Measurements from ENCODE around the gene GJD4.

GJD4 gene

GRCh38 chr10:35577926-35578617 is 27.1 kb upstream of the GJD4 start:
- intact Hi-C loops (cut with DNase I) = no loop called here
- no peak for DNase-seq

GRCh38 chr10:35578618-35578956 is 26.6 kb upstream of the GJD4 start:
- DNase-seq = no peak
- intact Hi-C loops (cut with DNase I) = no loop called here

GRCh38 chr10:35579116-35579515 is 26.0 kb upstream of the GJD4 start:
- DNase-seq = no peak
- intact Hi-C loops (cut with DNase I) = no loop called here

- intact Hi-C loops (cut with DNase I) = no loop called here
Measured at GRCh38 chr10:35579726-35580422, 25.3 kb upstream of the GJD4 start.

GRCh38 chr10:35580423-35580770 is 24.7 kb upstream of the GJD4 start:
- DNase-seq = no peak
- intact Hi-C loops (cut with DNase I) = no loop called here

More at GRCh38 chr10:35579726-35580422, 25.3 kb upstream of the GJD4 start:
- no peak for DNase-seq

GRCh38 chr10:35581655-35582054 is 23.5 kb upstream of the GJD4 start:
- no peak for DNase-seq
- intact Hi-C loops (cut with DNase I) = no loop called here

GRCh38 chr10:35584946-35585345 is 20.2 kb upstream of the GJD4 start:
- peak in 1 of 10 donors; percentile 66 for DNase-seq
- intact Hi-C loops (cut with DNase I) = no loop called here

- intact Hi-C loops (cut with DNase I) = no loop called here
- DNase-seq = peak in 1 of 10 donors; percentile 67
Measured at GRCh38 chr10:35585356-35585755, 19.8 kb upstream of the GJD4 start.

- DNase-seq = peak in 1 of 10 donors; percentile 41
- intact Hi-C loops (cut with DNase I) = no loop called here
Measured at GRCh38 chr10:35585903-35586535, 19.1 kb upstream of the GJD4 start.

GRCh38 chr10:35588836-35589235 is 16.3 kb upstream of the GJD4 start:
- intact Hi-C loops (cut with DNase I) = no loop called here
- no peak for DNase-seq

GRCh38 chr10:35592441-35592840 is 12.7 kb upstream of the GJD4 start:
- no peak for DNase-seq
- intact Hi-C loops (cut with DNase I) = no loop called here

GRCh38 chr10:35594115-35595079 is 10.7 kb upstream of the GJD4 start:
- DNase-seq = peak in 1 of 10 donors; percentile 64
- intact Hi-C loops (cut with DNase I) = no loop called here

GRCh38 chr10:35595106-35595505 is 10.0 kb upstream of the GJD4 start:
- DNase-seq = no peak
- intact Hi-C loops (cut with DNase I) = no loop called here

- intact Hi-C loops (cut with DNase I) = no loop called here
- DNase-seq = no peak
Measured at GRCh38 chr10:35598379-35598778, 6.8 kb upstream of the GJD4 start.

GRCh38 chr10:35600193-35600592 is 4.9 kb upstream of the GJD4 start:
- no peak for DNase-seq
- intact Hi-C loops (cut with DNase I) = no loop called here

GRCh38 chr10:35606430-35606829 is 1.3 kb downstream of the GJD4 start:
- intact Hi-C loops (cut with DNase I) = no loop called here
- no peak for DNase-seq

GRCh38 chr10:35607475-35608327 is 2.6 kb downstream of the GJD4 start:
- DNase-seq = peak in 2 of 10 donors; percentile 69 to 82
- intact Hi-C loops (cut with DNase I) = no loop called here

GRCh38 chr10:35608328-35608672 is 3.2 kb downstream of the GJD4 start:
- intact Hi-C loops (cut with DNase I) = no loop called here

GRCh38 chr10:35611750-35612149 is 6.6 kb downstream of the GJD4 start:
- intact Hi-C loops (cut with DNase I) = no loop called here
- DNase-seq = no peak

More at GRCh38 chr10:35608328-35608672, 3.2 kb downstream of the GJD4 start:
- DNase-seq = peak in 2 of 10 donors; percentile 61 to 65
